Caki2 (cell line): ENCODE measurements around the gene FOCAD. TPM values are rescaled to one million over a fixed set of nuclear protein-coding genes. Genes with fewer than 3 reads are reported as not detected.

Experiments used
- DNase-seq: peaks from one replicate; pipeline ENCODE4 v3.0.0-alpha.2; 2015; ENCODE audit warnings: low read depth
- in situ Hi-C: cut with HindIII; loops from 2 replicates; pipeline ENCODE4 v1.10.0; 2016; ENCODE audit warnings: low sequenced_read_pairs, low pct_unique_long_range_greater_than_20kb, mixed read lengths
- total RNA-seq: library from RNA; depleted of rRNA; stranded (reverse); fragments of >200 nt; shearing (Covaris generic); gene quantifications from 2 replicates; pipeline ENCODE4 v1.2.3, GENCODE V29; 2014; ENCODE audit warnings: low replicate concordance; rRNA removed

FOCAD gene
- total RNA-seq, 1 experiment from 2014 or later = 13.2 TPM

DNA sequence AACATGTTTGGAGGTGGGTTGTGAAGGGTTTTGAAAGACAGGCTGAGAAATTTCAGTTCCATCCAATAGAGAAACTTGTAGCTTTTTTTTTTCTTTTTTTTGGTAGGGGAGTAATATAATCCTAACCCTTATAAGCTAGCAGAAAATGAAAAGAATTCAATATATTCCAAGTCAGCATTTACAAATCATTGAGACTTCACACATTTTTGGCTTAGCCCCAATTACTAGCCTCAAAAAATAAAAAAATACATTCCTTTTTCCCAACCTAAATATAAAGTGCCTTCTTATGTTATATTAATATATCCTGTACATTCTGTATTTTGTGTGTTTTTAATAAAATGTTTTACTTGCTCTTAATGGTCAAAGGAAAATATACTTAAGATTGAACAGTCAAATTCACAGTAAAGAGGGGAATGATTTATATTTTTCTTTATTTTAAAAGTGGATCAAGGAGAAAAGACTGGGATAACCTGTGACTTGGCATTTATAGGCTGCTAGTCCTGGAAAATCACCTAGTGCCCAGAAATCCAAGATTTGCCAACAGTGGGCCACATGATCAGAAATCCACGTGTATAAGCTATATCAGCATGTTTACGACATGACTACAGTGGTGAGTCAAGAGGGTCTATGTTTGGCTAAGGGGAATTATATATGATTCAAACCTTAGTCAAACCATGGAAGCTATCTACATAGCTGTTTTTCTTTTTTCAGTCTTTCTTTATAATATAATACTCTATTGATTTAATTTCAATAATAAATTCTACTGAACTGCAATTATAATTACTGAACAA, 332.8 kb downstream of the FOCAD start:
- no peak for DNase-seq
- in situ Hi-C loops = no loop called here

DNA sequence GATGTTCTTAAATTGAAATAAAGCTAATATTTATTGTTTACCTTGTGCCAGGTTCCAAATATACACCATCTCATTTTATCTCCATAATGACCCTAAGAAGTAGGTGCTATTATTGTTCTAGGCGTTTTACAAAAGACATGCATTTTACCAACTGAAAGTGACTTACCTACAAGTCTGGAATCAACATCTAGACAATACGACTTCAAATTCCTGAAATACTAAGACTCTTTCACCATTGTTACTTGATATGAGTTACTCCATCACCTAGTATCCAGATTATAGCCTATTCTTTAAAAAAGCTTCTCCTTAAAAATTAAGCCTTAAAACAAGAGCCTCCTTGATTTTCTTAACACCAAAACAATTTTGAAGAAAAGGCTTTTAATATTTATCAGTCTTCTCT, 334.1 kb downstream of the FOCAD start:
- in situ Hi-C loops = no loop called here
- no peak for DNase-seq

DNA sequence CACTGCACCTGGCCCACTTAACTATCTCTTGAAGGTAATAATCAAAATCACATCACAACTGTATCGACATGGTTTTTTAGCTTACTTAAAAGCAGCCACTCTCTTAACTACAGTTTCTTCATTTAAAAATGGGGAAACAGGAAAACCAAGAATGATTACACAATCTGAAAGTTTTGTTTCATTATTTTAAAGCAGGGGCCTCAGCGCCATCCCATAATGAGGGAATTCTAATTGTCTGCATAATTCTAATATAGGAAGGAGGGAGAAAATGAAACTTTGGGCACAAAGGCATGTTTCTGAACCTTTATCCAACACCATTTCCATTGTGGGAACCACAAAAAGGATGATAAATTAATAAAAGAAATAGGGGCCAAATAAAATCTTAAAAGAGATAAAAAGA, 339.8 kb downstream of the FOCAD start:
- in situ Hi-C loops = no loop called here

DNA sequence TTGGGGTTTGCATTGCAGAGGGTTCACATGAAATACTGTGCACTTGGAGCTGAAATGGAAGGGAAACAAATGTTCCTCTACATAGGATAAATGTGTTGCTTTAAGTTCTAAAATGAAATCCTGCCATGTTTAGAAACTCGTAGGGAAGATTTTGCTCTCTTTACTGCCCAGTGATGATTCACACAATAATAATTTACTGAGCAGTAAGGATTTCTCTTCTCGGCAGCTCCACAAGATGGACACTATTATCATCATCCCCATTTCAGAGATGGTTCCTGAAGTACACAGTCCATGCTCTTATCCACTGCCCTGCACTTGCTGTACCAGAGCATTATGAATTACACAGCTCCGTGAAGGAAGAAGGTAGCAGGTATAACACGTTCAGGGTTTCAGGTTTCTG, 343.2 kb downstream of the FOCAD start:
- DNase-seq = peak; percentile 32

More for the DNA sequence above, 339.8 kb downstream of the FOCAD start:
- no peak for DNase-seq

DNA sequence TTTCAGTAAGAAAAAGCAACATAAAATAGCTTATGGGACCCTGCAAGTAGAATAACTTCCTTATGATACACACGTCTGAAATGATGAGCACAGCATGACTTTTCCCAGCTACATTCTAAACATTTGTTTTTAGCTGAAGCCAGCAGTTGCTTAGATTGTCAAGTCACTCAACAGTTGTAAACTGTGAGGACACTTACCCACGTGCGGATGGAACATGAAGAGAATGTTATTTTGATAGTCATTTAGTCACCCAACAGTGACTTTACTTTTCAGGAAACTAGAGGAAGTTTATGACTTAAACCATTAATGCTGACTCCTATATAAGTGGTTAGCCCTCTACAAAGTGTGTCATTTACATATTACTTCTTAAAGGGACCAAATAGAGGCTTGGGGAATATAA, 344.4 kb downstream of the FOCAD start:
- in situ Hi-C loops = no loop called here
- no peak for DNase-seq

More for the DNA sequence above, 343.2 kb downstream of the FOCAD start:
- in situ Hi-C loops = no loop called here

DNA sequence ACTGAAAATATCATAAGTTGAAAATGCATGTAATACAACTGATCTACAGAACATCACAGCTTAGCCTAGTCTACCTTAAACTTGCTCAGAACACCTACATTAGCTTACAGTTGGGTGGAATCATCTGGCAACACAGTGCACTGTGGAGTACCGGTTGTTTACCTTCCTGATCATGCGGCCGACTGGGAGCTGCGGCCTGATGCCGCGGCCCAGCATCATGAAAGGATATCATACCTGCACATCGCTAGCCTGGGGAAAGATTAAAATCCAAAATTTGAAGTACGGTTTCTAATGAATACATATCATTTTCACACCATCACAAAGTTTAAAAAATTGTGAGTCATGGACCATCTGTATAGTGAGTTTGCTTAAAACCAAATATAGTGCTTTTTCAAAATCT, 345.6 kb downstream of the FOCAD start:
- no peak for DNase-seq
- in situ Hi-C loops = no loop called here

DNA sequence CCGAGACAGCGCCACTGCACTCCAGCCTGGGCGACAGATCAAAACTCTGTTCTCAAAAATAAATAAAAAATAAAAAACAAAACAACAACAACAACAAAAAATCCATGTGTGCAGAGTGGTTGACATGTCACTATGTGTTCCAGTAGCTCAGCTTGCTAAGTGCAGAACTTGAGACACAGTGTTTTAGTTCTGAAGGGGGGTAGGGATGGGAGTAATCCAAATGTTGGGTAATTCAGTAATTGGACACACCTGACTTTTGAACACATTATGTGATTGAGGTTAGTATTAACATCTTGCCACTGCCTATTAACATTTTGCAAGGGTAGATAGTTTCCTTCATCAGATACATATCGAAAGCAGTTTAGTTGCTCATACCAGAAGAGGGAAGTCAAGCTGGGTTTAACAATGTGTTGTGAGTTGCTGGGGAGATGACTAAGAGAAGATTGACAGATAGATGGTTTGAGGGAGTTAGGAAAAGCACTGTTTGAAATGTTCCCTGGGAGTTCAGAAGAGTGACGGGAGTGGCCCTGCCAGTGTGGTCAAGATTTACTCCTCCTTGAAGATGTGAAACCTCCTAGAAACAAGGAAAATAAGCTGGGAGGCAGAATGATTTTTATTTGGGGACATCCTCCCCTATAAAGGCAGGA, 346.5 kb downstream of the FOCAD start:
- in situ Hi-C loops = no loop called here
- peak; percentile 25 for DNase-seq

DNA sequence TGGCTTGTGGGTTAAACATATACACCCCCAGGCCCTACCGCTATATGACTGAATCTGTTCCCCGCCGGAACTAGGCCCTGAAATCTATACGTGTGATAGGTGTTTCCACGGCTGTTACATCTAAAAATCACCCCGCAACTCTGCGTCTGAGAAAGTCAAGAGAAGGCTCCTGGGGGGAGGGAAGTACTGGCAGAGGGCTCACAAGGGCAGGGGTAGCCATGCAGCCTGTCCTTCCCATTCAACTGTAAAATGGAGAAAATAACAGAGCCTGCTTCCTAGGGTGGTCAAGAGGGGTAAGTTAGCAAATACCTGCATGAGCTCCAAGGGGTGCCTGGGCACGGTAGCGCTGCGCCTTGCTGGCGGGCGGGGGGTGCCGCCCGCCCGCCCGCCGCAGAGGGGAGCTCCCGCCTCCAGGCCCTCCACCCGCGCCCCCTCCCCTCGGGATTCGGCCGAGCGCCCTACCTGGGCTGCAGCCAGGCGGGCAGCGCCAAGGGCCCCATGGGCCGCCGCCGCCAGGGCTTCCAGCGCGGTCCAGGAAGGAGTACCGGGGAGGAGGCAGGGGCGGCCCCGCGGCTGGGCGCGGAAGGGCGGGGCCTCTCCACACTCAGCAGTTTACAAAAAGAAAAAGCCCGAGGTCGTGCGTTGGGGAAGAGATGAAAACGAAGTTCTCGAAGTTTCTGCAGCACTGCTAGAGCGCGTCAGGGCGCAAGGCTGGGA, 347.2 kb downstream of the FOCAD start, which contains the start of gene HACD4:
TSS of gene HACD4 (minus strand) at position 550 of the 717 bp plus-strand sequence. CDS start at position 500, 50 bp downstream.
- peak; percentile 50 for DNase-seq
- in situ Hi-C loops = no loop called here

DNA sequence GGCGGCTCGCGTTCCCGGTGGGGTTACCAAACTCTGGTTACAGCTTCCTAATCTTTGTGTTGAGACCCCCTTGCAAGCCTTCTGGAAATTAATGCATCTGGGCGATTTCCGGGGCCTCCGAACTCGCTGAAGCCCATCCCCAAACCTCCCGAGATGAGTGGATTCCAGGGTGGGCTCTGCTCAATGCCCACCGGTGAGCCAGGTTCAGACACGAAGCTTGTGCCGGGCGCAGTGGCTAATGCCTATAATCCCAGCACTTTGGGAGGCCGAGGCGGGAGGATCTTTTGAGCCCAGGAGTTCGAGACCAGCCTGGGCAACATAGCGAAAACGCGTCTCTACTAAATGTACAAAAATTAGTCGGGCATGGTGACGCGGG, 347.7 kb downstream of the FOCAD start:
- in situ Hi-C loops = no loop called here
- DNase-seq = no peak

DNA sequence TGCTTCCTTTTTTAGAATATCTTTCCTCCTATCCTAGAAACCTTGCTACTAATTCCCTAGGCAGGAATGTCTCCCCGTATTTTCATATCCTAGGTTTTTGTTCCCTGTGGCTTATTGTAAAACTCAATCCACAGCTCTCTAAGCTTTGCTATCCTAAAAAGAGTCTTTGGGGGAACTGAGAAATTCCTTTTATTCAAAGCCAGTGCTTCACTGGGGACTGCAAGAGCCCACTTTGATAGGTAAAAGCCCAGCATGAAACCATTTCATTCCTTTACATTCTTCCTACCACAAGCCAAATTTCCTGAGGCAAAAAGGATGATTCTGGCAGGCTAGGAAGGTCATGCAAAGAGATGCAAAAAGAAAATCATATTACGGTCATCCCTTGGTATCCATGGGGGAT, 353.2 kb downstream of the FOCAD start:
- in situ Hi-C loops = no loop called here
- DNase-seq = no peak

DNA sequence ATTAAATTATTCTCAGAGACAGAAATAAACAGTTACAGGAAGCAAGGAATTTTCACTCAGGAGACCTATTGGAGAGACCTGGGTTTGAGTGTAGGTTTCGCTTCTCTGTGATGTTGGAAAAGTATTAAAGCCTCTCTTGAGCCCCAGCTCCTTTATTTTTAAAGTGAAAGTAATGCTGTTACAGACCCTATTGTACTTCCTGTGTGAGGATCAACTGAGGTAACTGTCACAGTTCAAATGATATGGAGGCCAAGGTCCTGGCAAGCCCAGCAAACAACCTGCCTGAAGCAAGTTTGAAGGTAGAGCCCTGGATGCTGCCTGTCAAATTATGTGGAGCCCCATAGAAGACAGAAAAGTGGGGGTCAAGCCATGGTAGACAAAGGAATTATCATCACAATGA, 355.2 kb downstream of the FOCAD start:
- DNase-seq = no peak
- in situ Hi-C loops = no loop called here

DNA sequence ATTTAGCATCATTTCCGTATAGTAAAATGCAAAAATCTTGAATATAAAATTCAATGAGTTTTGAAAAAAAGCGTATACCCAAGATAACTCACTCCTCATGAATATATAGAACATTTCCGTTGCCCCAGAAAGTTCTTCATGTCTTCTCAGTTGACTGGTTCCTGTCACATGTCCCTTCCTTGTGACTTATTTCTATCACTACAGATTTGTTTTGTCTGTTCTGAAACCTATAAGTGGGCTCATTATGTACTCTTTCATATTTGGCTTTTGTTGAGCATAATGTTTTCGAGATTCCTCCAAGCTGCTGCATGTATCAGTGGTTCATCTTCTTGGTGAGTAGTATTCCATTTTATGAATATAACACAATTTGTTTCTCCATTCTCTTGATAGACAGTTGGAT, 358.4 kb downstream of the FOCAD start:
- DNase-seq = no peak
- in situ Hi-C loops = no loop called here

DNA sequence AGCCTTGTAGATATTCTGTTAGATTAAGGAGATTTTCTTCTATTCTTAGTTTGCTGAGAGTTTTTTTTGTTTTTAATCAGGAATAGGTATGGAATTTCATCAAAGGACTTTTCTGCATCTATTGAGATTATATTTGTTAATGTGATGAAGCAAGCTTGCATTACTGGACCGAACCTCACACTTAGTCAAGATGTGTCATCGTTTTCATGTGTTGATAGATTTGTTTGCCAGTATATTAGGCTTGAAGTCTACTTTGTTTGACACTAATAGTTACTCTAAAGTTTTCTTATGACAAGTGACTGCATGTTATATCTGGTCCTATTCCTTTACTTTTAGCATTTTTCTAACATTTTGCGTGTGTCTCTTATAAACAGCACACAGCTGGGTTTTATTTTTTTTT, 359.8 kb downstream of the FOCAD start:
- in situ Hi-C loops = no loop called here
- no peak for DNase-seq

Other genes with a start within 250 kb of the FOCAD start
- 32.5 and 37.6 TPM in 2 replicates for gene MLLT3, start 61.8 kb upstream of the FOCAD start, total RNA-seq